Peyer's patch (tissue), 4 donors: ENCODE results near the gene CENPK.
"Not testable (repeated sequence)": the region's sequence is repeated elsewhere in the genome, so short reads cannot be mapped to it uniquely, and the experiment has no call there.

ENCODE experiments used
- CTCF ChIP-seq, 6 experiments: fragments of 450-650 bp in 4 of 6; fragments of 200-600 bp in 2 of 6; sonication (generic) in 1 of 6; IDR thresholded peaks; one replicate each; pipeline ENCODE4 v1.5.1; 2017 to 2019; ENCODE audit warnings: antibody characterized with exemption in 6 of 6, mild to moderate bottlenecking in 3 of 6, moderate library complexity in 1 of 6
- POLR2A ChIP-seq, 2 donors: fragments of 450-650 bp; IDR thresholded peaks; one replicate each; pipeline ENCODE4 v1.5.1; 2017; ENCODE audit warnings: antibody characterized with exemption in 2 of 2, mild to moderate bottlenecking in 2 of 2, moderate library complexity in 2 of 2

GRCh38 chr5:65601761-65602160, 38.8 kb upstream of the CENPK start:
- not testable (repeated sequence) for TF ChIP-seq POLR2A, CTCF (IDR thresholded peaks at IDR 0.05)
